Cardiac fibroblast (primary cell): ENCODE data around the gene SPRR2D.

ENCODE experiments used
- DNase-seq, 2 donors: peaks; one replicate each; pipeline versions ENCODE4 v3.0.0 to v3.0.0-alpha.2; 2010; ENCODE audit warnings: low read depth in 2 of 2
- H3K4me3 ChIP-seq, 2 donors: replicated peaks in 1 of 2; 1 replicate in 1 of 2; 2 replicates in 1 of 2; pipeline ENCODE4 v1.5.1; 2011; ENCODE audit warnings: low read depth in 2 of 2, low read length in 2 of 2, mild to moderate bottlenecking in 2 of 2, moderate library complexity in 1 of 2
- CTCF ChIP-seq: IDR thresholded peaks from one replicate; pipeline ENCODE4 v1.5.1; 2011; ENCODE audit warnings: low read depth, mild to moderate bottlenecking, low read length, inconsistent platforms

SPRR2D gene

DNA sequence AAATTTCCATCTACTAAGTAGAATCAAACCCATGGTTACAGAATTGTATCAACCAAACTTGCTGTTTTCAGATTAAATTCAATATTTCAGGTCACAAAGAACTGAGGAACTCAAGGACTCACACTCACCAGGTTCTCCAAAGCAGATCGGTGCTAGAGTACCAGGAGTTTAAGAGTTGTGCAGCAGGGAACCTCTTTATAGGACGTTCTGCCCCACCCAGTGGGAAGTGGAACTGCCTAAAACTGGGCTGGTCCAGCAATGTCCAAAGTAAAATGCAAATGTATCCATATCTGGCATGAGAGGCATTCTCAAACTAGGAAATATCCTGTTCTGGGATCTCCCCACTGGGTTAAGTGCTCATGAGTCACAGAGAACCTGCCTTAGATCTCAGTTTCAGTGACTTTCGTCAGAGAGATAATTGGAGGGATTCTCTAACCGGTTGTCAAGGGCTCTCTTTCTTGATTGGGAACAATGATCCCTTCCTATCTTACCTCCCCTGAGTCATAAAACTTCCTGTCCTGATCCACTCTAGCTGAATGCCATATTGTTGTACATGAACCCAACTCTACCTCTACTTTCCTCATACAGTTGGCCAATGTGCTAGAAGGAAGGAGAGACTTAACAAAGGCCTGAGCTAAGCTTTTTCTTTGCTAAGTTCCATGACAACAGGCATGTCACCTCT, at the start of gene SPRR2D:
SPRR2D (minus strand) TSS at position 171 of the 682 bp plus-strand sequence. CDS start 774 bp downstream, outside the sequence.
- TF ChIP-seq CTCF: no peak
- no peak within 1 kb of the TSS for H3K4me3 ChIP-seq
- DNase-seq: no peak

DNA sequence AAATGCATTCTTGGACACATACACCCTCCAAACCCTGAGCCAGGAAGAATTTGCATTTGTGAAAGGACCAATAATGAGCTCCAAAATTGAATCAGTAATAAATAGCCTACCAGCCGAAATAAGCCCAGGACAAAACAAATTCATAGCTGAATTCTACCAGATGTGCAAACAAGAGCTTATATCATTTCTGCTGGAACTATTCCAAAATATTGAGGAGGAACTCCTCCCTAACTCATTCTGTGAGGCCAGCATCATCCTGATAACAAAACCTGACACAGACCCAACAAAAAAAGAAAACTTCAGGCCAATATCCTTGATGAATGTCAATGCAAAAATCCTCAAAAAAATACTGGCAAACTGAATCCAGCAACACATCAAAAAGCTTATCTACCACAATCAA, 46.7 kb upstream of the SPRR2D start:
- no peak for TF ChIP-seq CTCF
- no peak overlapping the region for H3K4me3 ChIP-seq
- no peak for DNase-seq

DNA sequence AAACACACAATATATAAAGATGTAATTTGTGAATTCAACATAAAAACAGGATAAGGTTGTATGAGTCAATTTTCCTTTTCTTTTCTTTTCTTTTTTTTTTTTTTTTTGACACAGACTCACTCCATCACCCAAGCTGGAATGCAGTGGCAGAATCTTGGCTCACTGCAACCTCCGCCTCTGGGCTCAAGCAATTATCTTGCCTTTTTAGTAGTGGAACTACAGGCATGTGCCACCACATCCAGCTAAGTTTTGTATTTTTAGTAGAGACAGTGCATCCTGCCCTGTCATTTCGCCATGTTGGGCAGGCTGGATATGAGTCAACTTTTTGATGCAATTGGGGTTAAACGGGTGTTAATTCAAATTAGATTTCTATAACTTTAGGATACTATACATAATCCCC, 40.8 kb upstream of the SPRR2D start:
- no peak for DNase-seq
- no peak for TF ChIP-seq CTCF

DNA sequence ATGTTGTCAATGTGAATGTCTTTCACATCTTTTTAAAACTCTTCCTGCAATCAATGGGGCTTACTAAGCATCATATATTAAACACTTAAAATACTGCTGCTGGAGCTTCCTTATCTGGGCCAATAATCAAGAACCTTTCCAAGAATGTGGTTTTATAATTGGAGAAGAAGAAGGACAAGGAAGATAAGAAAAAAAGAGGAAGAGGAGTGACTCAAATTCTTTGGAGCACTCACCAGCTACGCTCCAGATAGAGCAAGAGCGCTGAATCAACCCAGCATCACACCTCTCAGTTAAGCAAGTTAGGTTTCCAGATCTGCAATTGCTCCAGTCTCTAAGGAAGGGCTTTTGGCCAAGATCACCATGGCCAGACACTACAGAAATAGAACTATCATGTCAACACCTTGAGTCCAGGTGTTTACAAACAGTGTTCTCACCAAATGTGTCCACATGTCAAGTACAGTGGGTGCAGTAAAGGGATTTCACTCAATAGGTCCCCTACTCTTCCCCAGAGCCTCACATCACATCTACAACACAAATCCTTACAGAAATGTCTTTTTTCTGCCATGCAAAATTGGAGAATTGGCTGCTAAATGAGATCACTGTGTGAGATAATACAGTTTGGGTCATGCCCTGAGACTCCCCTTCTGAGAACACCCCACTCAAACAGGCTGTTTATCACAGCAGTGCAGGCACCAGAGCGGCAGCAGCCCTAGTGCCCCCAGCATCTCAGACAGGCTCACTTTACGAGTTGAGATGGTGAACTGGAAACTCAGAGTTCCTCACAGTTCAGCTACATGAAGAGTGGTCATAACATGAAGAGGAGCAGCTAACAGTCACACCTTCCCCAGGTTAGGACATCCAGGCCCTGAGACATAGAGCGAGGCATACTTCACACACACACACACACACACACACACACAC, 32.1 kb upstream of the SPRR2D start:
- no peak for TF ChIP-seq CTCF
- DNase-seq: no peak
- no peak overlapping the region for H3K4me3 ChIP-seq

More for the DNA sequence above, 40.8 kb upstream of the SPRR2D start:
- H3K4me3 ChIP-seq: no peak overlapping the region

- H3K4me3 ChIP-seq: no peak within 1 kb of the TSS
- TF ChIP-seq CTCF: no peak
- no peak for DNase-seq
Measured at GRCh38 chr1:153071511-153071910, 30.6 kb upstream of the SPRR2D start, which contains the start of gene SPRR2B. SPRR2B (minus strand) TSS chr1:153071611; CDS start chr1:153070839, 772 bp downstream.

DNA sequence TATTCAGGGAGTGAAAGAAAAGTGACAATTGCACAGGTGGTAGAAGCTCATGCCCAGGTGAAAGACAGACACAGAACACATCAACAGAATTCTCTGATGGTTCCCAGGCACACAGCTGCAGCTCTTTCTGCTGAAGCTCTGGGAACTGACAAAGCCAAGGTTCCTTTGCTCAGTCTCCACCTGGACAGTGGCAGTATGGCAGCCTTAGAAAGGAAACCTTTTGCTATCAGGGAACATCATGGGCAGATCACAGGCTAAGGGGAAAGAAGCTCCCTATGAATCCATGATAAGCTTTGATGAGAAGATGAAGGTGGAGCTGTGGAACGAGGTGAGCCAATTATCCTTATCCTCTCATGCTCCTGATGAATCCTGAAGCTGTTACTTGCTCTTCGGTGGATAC, 29.3 kb upstream of the SPRR2D start:
- DNase-seq: no peak
- no peak overlapping the region for H3K4me3 ChIP-seq
- no peak for TF ChIP-seq CTCF
